NCI-H524 (cell line): ENCODE measurements around the gene KCNH1.

Experiments
- DNase-seq, 2 experiments: peaks; one replicate each; lab custom pipeline; 2025; lab: John Stamatoyannopoulos, UW

Gene KCNH1

DNA sequence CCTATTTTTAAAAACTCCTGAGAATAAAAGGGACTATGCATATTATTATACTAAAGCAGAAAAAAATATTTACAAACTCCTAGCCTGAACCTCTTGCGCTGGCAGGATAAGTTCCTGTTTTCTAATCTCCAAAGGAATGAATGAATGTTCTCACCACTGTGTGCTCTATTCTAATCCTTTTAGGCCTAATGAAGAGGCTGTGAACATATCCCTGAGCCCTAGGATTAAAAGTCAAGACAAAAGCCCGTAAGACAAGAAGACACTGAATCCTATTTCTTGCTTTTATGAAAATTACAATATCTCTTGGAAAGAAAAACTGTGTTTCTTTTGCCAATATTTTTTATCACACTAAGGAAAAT lies 487.7 kb downstream of the KCNH1 start:
- DNase-seq = peak; percentile 25 to 70

DNA sequence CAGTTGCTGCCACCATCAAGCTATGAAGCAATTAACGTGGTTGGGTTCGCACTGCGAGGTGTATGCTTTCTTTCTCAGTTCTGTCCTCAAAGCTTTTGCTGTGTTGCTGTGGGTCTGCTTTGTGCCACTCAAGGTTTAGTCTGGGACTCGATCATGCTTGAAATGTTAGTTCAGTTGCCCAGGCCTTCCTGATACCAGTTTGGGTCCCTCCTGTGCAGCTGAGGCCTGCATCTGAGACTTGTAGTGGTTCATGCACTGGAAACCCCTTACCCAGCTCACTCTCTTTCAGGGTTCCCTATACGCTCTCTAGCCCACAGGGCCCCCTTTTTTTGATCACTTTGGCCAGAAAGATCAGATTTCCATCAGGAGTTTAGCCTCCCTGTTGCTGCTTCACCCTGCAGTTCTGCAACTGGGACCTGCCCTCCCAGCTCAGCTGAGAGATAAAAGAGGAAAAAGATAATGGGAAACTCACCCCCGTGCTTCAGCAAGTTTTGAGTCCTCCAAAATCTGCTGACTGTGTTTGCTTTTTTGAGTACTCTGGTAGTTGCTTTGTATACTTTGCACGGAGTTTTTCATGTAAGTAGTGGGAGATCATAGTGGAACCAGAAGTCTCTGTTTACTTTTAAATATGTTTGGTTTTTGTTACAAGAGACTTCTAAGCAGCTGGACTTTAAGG lies 488.2 kb downstream of the KCNH1 start:
- no peak for DNase-seq

DNA sequence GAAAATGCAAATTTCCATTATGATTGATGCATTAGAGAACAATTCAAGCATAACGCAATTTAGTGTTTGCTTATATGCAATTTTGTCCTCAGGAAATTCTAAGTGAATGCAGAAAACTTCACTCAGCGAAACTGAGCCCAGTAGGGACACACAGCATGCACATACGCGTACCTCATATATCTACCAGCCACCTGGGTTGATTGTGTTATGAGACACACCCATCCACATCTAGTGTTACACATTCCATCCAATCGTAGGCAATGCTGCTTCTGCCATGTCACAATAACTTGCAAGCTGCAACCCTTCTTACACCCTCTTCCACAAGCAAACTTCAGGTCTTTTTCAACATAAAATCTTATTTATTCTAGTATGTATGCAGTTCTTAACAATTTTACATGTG lies 492.4 kb downstream of the KCNH1 start:
- no peak for DNase-seq

DNA sequence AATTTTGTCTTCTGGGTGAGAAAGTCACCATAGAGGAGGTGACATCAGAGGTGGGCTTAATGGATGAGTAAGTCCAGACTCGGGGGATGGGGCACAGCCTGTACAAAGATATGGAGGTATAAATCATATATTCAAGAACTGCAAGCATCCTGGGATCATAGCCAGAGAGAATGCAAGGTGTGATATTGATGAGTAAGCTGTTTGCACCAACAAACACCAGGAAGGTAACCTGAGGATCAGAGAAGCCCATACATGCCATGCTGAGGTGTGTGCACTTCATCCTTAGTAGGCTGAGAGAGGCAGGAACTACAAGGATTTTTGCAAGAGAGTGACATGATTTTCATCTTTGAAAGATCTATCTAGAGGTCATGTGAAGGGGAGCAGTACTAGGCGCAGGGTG lies 498.8 kb downstream of the KCNH1 start:
- no peak for DNase-seq

DNA sequence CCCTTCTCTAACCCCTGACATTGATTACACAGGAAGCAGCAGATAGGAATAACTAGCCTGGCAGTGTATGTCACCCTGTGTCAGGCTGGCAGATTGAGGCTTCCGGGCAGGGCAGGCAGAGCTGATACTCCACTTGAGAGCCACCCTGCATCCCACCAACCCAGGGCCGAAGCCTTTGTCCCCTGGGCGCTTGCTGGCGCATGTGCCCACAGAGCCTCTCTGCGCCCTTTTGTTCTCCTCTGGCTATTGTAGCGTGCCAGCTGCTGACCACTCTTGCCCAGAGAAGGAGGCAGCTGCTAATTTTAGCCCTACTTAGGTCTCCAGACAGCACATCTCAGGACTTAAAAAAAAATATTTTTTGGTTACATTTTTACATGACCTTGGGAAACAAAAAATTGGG lies 500.3 kb downstream of the KCNH1 start:
- DNase-seq = no peak

DNA sequence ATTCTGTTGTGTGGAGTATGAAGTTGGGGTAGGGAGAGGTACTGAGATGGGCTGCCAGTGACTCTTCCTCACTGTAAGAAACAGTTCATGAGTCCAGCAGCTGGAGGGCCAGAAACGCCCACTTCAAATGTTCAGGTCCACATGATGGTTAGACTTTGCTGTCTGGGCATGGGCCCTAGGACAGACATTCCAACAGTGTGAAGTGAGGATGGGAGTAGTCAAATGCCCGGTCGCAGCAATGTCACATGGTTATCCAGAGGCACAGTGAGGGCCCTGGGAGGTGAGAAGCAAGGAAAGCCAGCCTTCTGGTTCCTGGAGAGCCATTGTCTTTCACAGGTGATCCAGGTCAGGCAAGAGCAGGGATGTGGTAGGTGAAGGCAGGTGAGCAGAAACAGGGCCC lies 500.8 kb downstream of the KCNH1 start:
- no peak for DNase-seq

DNA sequence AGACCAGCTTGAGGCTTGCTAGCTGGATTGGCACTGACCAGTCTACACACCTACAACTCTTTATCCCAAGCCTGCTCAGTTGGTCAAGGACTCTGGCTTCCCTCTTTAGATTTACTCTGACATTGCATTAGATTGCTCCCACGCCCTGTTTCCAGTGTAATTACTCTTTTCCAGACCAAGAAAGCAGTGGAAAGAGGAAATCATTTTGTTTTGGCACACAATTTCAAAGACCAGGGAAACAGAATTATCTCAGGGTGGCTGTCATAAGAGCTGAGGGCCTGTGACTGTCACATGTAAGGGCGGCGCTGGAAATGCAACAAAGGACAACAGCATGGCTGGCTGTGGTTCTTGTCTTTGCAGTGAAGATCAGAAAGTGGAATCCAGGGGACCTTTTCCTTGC lies 502.5 kb downstream of the KCNH1 start:
- no peak for DNase-seq

DNA sequence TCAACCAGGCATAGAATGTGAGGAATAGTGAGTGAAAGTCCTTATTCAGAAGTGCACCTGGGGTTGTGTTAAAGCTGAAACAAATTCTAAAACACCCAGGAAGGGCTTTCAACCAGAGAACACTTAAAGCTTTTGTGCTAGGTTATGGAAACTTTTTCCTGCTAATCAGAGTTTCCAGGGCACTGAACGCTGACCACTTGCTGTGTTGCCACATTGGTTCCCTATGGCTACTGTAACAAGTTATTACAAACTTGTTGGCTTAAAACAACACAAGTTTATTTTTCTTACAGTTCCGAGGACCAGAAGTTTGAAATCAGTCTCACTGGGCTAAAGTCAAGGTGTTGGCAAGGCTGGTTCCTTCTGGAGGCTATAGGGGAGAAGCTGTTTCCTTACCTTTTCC lies 504.7 kb downstream of the KCNH1 start:
- DNase-seq = no peak

DNA sequence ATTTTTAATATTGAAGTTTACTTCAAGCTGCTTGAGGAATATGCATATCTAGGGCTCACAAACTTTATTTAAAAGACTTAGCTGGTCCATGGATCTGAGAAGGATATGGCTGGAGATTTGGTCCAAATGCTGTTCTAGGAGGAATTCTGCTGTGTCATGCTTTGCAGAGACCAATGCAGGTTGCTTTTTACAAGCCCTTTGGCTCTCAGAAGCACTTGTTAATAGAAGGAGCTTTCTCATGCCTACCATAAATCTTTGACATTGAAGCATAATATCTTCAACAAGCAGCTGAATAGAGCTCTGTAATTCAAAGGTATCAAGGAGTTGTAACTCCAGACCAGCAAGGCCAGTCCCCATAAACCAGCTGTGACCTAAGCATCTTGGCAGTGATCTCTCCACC lies 506.2 kb downstream of the KCNH1 start:
- DNase-seq = no peak
